NCI-H748 (cell line): ENCODE data around the gene CACNA2D2.
"Not testable (repeated sequence)": the region's sequence is repeated elsewhere in the genome, so short reads cannot be mapped to it uniquely, and the experiment has no call there.

Experiments used
- DNase-seq: peaks from one replicate; lab custom pipeline; 2025; ENCODE audit not compliant: unreplicated experiment; lab: John Stamatoyannopoulos, UW

CACNA2D2 gene

DNA sequence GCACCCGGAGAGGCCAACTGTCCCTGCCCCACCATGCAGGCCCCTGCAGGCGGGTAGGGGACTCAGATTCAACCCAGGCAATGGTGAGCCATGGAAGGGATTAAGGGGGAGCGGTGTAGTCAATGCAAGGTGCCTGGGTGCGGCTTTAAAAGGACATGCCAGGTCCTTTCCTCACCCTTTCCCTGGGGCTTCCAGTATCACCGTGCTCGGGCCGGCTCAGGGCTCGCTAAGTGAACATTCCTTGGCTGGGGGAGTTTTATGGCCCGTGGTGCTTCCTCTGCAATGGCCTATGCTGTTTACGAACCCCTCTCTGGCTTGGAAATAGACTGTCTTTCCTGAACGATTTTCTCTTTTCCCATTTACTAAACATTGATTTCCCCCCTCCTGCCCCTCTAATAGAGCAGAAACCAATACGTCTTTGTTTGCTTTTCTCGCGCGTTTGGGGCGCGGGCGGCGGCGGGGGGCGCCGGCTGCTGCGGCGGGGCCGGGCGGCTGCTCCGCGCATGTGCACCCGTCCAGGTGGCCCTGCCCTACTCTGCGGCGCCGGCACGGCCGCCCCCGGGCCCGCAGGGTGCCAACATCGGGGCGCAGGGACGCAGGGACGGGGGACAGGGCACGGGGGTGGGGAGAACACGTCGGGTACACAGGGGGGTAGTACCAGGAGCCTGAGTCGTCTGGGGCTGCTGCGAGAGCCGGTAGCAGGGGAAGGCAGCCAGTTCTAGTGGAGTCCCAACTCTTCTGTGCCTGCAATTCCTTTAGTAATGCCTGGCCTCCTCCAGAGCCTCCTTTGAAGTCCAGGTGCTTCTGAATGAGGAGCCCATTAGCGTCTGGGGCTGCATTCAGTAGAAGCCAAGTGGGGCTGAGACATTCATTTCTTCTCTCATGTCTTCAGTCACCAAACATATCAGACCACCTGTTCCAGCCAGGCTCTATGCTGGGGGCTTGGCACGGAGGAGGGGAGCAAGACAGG, 26.9 kb upstream of the CACNA2D2 start:
- peak; percentile 24 for DNase-seq

DNA sequence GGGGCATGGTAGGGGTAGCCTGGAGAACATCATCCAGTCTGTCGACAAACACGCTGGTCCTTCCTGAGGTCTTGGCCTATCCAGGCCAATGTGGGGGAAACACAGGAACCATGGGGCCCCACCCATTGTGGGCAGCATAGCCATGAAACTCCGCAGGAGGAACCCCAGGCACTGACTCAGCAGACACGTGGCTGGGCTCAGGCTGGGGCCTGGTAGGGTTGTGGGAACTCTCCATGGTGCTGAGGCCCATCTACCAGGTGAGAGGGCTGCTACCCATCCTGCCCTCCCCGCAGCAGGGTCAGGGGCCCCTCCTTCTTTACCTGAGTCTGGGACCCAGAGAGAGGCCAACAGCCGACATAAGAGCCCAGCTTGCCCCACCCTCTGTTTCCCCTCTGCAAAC, 22.6 kb upstream of the CACNA2D2 start:
- DNase-seq: no peak

DNA sequence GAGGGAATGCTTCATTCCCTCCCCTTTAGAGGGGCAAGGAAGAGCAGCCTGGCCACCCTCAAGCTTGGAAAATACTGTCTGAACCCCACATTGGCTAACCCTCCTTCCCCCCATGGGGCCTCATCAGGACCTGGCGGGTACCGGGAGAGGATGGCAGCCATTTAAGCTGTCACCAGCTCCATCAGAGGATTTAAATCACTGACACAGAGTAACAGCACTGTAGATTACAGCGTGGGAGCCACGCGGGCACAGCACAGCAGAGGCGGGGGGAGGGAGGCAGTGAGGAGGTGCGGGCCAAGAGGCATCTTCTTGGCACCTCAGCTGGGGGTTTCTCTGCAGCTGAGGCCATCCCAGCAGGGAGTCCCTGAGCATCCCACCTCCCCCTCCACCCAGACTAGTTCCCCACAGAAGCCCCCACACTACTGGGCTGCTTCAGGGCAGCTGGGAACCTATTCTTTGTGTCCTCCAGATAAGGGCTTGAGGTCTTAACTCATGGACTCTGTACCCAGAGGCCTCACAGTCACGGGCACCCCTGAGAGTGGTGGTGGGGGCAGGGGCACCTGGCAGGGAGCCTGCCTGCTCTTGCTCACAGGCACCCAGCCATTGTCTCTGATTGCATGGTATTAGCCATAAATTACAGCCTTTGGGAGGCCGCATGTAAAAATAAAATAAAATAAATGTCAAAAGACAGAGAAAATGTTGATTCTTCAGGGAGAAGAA, 21.9 kb upstream of the CACNA2D2 start:
- DNase-seq: no peak

DNA sequence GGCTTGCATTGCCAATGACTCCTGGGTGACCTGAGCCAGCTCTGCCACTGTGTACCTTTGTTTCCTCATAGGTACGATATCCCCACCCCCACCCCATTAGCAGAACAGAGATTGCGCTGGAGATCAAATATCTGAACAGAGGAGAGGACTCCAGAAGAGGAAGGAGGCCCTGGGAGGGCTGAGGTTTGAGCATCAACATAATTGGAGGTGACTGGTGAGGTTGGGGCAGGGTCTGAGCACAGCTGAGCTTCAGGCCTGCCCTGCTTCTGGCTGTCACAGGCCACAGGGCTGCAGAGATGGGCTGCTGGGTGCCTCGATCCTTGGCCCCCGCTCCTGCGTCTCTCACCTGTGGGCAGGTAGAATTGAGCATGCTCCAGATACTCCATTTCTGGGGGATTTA, 21.3 kb upstream of the CACNA2D2 start:
- no peak for DNase-seq

DNA sequence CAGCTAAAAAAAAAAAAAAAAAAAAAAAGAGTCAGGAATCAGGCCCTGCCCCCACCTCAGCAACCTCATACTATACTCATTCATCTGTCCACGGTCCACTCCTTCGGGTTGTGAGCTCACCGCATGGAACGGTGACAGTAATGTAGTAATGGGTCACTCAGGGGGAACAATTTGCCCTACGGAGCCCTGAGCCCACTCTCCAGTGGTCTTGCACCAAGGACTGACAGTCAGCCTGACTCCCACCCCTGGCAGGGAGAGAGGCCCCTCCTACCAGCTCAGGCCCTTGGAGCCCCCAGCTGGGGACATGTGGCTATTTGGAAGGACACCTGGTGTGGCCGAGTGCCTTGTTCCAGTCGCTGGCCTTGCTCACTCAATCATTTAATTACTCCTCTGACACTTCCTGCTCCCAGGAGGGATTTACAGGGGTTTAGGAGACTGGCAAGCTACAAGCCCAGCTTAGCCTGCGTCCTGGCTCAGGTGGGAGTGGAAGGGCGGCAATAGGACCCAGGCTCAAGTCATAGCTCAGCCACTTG, 19.9 kb upstream of the CACNA2D2 start:
- DNase-seq: no peak

DNA sequence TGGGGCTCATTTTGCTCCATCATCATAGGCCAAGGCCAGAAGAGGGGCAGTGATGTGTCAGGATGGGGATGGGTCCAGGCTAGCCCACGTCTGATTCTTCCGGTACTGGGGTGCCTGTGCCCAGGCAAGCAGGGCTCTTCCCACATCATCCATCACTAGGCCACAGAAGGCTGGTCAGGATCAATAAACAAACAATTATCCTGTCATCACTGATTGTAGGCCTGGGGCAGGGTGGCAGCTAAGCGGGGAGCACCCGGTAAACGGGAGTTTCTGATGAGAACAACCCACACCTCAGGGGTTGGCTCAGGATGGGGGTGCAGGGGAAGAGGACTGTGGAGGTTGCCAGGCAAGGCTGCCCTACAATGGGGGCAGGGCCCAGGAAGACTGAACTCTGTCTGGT, 18.1 kb upstream of the CACNA2D2 start:
- no peak for DNase-seq

DNA sequence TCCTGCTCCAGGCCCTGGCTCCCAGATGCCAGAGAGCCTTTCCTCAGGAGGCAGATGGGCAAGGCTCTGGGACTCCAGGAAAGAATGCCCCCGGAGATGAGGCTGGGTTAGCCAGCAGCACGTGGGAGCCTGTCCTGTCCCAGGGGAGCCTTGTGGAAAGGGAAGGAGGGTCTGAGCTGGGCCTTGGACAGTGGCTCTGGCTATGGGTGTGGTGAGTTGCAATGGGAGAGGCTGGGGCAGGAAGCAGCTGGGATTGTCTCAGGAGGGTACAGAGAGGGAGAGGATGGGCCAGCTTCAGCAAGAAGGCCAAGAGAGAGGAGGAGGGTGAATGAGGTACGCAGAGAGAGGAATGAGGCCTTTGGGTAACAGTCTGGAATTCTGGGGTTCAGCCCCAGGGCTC, 17.4 kb upstream of the CACNA2D2 start:
- no peak for DNase-seq

DNA sequence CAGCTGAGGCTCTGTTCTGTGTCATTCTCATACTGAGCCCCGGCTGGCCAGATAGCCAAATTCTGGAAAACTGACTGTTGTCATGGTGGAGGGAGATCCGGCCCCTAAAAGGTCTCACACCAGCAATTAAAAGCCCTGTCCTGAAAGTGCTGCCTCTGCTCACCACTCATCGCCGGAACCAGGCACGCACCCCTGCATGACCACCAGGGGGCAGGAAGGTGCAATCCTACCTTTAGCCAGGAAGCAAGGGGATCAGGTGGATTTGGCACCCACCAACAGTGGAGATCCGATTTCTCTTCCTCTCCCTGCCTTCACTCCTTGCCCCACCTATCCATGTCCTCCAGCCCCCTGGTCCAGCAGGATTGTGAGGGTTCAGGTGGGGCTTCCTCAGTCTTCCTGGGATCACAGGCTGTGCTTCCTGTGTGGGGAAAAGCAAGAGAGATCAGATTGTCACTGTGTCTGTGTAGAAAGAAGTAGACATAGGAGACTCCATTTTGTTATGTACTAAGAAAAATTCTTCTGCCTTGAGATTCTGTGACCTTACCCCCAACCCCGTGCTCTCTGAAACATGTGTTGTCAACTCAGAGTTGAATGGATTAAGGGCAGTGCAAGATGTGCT, 16.1 kb upstream of the CACNA2D2 start:
- DNase-seq: peak; percentile 46

DNA sequence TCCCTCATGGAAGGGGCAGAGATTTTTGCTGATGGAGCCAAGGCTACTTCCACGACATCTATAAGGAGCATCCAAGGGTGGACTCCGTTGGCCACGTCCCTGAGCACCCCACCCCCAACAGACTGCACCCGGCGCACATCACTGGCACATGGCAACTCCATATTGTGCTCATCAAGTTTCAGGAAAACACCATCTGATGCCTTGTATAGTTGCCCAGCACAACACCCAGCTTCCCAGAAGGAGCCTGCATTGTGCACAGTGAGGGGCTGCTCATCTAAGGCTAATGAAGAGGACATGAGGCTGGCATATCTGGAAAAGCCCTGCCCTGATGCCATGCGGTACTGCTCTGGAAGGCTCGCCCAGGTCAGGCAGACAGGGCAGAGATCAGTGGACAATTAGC, 15.0 kb upstream of the CACNA2D2 start:
- no peak for DNase-seq

DNA sequence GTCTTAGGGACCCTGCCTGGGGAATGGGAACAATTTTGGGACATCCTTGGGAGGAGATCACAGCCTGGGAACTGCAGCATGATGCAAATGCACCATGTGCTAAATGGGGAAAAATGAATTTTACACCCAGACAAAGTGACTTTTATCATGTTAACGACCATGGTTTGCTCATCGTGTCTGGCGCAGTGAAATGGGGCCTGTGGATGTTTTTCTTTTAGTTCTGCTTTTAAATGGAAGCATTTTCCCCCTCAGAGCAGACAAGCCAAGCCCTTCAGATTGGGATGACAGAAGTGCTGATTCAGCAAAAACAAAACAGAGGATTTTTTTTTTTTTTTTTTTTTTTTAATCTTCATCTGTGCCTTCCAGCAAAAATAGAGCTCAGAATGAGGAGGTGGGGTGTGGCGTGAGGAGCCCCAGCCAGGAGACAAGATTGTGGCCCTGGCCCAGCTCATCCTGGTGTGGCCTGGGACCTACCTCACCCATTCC, 14.3 kb upstream of the CACNA2D2 start:
- no peak for DNase-seq

DNA sequence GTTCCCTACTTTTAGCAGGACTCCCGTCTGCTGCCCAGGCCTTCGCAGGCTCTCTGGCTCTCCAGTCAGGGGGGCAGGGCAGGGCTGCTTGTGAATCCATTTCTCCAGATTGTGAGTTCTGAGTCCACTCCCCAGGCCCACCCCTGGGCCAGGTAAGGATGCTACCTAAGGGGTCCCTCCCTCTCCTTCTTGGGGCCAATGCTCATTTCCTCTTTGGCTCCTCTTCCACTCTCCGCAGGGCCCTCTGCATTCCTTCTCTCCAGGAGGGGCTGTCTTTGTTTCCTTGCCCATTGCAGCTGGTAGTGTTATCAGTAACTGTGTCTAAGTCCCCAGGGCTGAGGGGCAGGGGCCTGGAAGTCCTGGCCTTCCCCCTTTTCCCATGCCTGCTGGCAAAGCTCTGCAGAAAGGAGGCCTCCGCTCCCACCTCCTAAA, 13.0 kb upstream of the CACNA2D2 start:
- DNase-seq: no peak

DNA sequence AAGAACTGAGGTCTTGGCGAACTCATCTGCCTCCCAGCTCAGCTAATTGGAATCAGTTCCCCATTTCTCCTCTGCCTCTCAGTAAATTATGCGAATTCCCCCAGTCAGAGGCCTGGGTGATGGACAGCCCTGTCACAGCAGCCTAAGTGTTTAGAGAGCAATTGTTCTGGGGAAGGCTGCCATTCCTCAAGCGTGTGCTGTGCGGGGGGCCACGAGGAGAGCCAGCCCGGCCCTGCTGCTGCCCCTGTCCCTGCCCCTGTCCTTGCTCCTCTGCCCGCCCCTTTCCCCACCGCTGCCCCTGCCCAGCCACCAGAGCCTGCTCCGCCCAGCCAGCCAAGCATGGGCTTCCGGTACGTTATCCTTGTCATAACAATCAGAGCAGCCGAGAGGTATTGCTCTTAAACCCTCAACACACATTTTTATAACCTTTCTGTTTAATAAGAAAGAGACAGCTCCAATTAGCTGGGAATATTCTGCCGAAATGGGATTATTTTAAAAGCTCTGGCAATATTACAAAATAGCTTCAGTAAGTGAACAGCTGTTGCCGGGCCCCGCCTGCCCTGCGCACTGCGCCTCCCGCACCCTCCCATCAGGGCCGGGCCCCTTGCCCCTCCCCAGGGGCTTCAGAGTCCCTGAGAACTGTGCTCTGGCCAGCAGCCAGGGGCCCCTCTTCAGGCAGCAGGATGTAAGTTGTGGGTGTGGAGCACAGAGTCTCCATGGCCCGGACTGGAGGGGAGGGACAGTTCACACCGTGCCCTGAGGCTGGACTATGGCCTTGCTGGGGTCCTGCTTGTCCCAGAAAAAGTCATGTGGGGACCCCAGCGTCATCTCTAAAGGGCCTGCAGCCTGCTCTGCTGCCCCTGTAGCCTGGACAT, 12.4 kb upstream of the CACNA2D2 start:
- DNase-seq: peak; percentile 19

DNA sequence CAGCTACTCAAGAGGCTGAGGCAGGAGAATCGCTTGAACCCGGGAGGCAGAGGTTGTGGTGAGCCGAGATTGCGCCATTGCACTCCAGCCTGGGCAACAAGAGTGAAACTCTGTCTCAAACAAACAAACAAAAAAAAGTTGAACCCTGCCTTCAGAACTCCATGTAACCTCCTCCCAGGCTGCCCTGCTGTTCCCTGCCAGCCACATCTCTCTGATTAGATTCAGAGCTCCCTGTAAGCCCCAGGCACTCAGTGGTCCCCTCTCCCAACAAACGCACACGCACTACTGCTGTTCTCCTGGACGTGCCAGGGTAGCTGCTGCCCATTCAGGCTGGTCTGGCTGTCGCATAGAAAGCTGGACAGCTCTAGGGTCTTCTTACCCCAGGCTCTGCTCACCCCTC, 9.5 kb upstream of the CACNA2D2 start:
- DNase-seq: not testable (repeated sequence)

DNA sequence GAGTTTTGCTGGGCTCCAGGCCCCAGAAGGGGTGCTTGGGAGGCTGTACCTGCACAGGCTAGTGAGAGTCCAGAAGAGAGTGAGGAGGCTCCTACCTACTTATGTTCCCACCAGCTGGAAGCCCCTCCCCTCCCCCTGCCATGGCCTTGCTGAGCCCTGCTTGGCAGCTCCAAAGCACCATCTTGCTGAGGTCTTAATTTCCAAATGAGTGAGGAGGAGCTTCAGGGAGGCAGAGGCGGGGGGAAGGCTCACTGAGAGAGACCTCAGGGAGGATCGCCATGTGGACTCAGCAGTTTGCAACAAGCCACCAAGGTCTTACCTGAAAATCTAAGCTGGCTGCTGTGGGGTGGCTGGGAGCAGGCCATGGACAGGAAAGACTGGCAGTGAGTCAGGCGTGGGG, 8.7 kb upstream of the CACNA2D2 start:
- no peak for DNase-seq

DNA sequence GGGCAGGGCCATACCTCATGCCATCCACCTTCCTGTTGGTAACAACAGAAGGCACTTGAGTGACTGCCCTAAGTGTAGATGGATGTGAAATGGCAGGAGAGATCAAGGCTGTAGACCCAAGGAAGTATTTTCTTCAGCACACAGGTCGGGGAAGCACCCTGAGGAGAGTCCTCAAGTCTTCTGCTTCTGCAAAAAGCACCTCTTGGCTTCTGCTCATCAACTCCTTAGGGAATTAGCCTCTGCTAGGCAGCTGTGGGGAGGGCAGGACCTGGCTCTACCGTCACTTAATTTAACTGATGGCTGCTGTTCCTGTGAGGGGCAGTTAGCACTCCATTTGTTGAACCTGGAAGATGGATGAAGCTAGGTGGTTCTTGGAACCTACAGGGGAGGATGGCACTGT, 6.9 kb upstream of the CACNA2D2 start:
- no peak for DNase-seq

DNA sequence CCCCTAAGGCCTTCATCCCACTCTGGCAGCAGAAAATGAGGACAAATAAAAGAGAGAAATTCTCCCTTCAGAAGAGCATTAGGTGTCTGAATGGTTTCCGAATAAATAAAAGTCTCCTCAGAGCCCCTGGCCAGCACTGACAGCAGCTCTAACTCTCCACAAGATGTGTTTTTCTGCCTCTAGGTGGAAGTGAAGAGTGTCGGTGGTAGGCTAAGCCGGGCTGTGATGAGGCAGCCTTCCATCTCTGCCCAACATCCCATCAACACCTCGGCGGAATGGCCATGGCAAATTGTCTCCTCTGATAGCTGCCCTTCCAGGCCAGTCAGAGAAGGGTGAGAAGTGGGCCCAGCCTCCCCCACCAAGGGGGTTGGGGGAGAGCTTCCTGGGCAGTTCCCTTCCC, 6.3 kb upstream of the CACNA2D2 start:
- no peak for DNase-seq

DNA sequence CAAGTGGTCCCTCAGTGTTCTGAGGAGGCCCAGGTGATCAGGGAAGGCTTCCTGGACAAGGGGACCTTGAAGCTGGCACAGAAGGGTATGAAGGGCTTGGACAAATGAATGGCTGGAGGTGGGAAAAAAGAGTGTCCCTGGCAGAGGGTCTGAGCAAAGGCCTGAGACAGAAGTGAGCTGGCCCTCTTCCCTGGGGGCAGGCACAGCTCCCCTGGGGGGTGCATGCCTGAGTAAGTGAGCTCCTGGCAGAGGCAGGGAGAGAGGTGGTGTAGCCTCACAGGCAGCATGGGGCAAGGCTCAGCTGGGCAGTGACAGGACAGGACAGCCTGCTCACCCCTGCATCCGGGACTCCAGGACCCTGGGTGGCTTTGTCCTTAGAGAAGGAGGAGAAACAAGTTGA, 5.4 kb upstream of the CACNA2D2 start:
- DNase-seq: no peak

DNA sequence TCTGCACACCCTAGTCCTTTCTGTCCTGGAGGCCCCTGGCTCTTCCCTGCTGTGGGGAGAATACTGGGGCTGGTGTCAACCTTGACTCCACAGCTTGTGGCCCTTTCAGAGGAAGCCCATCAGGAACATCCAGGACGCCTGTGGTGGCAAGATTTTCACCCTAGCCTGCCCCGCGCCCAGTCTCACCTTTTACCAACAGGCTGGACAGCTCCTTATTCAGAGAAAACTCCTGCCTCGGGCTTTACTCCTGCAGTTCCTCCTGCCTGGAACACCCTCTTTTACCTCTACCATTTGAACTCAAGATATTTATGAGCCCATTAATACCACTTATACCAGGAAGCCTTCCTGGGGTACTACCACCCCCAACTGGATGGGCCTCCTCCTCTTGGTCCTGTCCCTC, 2.7 kb upstream of the CACNA2D2 start:
- no peak for DNase-seq

DNA sequence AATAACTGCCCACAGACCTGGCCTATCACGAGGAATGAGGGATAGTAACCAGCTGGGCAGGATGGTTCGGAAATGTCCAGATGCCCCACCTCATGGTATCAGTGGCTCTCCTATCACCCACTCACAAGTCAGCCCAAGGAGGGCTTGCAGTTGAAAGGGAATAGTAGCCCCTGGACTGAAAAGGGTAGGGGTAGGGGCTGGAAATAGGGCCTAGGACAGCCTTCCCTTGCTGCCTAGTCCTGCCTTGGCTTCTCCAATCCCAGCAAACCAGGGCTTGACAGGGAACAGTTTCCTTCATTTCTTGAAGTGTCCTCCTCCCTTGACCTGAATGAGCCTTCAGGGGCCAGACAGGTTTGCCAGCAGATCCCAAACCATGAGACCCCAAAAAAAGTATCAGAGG, 1.2 kb upstream of the CACNA2D2 start:
- DNase-seq: no peak
